Esophagus squamous epithelium (tissue), 4 donors: ENCODE results near the gene MIPOL1.

Experiments
- POLR2A ChIP-seq, 4 donors: fragments of 450-650 bp; IDR thresholded peaks; one replicate each; pipeline ENCODE4 v1.6.1; 2017; ENCODE audit warnings: antibody characterized with exemption in 4 of 4, mild to moderate bottlenecking in 4 of 4, moderate library complexity in 3 of 4
- TF ChIP-seq, protein P1 (sequence below), 6 experiments: fragments of 450-650 bp in 4 of 6; fragments of 200-600 bp in 2 of 6; sonication (generic) in 2 of 6; IDR thresholded peaks; one replicate each; pipeline ENCODE4 v1.5.1; 2016 to 2019; ENCODE audit warnings: antibody characterized with exemption in 6 of 6, mild to moderate bottlenecking in 4 of 6, moderate library complexity in 4 of 6

DNA sequence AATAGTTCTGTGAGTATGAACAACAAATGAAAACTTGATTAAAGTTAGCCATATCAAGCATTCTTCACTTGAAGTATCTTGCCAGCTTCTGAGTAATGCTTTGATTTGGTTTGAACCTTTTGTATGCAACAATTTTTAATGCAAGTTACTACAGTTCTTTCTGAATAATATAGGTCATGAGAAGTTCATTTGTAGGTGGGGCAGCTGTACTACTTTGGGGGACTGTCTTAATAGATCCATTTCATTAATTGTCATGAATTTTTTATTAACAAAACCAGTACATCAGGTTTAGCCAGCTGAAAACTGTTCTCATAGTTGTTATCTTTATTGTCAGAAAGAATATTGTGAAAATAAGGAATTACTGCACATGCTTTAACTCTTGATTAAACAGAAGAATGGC lies 254.6 kb downstream of the MIPOL1 start:
- TF ChIP-seq, protein P1, sequence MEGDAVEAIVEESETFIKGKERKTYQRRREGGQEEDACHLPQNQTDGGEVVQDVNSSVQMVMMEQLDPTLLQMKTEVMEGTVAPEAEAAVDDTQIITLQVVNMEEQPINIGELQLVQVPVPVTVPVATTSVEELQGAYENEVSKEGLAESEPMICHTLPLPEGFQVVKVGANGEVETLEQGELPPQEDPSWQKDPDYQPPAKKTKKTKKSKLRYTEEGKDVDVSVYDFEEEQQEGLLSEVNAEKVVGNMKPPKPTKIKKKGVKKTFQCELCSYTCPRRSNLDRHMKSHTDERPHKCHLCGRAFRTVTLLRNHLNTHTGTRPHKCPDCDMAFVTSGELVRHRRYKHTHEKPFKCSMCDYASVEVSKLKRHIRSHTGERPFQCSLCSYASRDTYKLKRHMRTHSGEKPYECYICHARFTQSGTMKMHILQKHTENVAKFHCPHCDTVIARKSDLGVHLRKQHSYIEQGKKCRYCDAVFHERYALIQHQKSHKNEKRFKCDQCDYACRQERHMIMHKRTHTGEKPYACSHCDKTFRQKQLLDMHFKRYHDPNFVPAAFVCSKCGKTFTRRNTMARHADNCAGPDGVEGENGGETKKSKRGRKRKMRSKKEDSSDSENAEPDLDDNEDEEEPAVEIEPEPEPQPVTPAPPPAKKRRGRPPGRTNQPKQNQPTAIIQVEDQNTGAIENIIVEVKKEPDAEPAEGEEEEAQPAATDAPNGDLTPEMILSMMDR (IDR thresholded peaks at IDR 0.05), result no peak
- no peak for TF ChIP-seq POLR2A (IDR thresholded peaks at IDR 0.05)
